Mesenchymal stem cell (in vitro differentiated cells and primary cell): ENCODE data around the gene ELFN2.

Source experiments
- DNase-seq: peaks from one replicate; pipeline ENCODE4 v3.0.0-alpha.2; 2013
- H2AFZ ChIP-seq: one replicate; pipeline ENCODE4 v1.6.1; 2013; ENCODE audit warnings: low read depth, mild to moderate bottlenecking, control low read depth, inconsistent platforms, low read length, moderate library complexity
- H2AK5ac ChIP-seq: 2 replicates; pipeline ENCODE4 v1.6.1; 2013; ENCODE audit warnings: low read length, moderate library complexity, mild to moderate bottlenecking, inconsistent platforms; ENCODE audit not compliant: severe bottlenecking
- H2BK120ac ChIP-seq: one replicate; pipeline ENCODE4 v1.6.1; 2013; ENCODE audit warnings: low read depth, mild to moderate bottlenecking, inconsistent platforms, low read length, moderate library complexity
- H2BK12ac ChIP-seq, 2 experiments: one replicate each; pipeline ENCODE4 v1.6.1; 2013; ENCODE audit warnings: inconsistent platforms in 2 of 2, low read length in 2 of 2, mild to moderate bottlenecking in 2 of 2, moderate library complexity in 2 of 2, control low read depth in 1 of 2
- H2BK15ac ChIP-seq: one replicate; pipeline ENCODE4 v1.6.1; 2013; ENCODE audit warnings: mild to moderate bottlenecking, low read depth, inconsistent platforms; ENCODE audit not compliant: poor library complexity, severe bottlenecking
- H2BK5ac ChIP-seq: 2 replicates; pipeline ENCODE4 v1.6.1; 2013; ENCODE audit warnings: low read depth, mild to moderate bottlenecking, low read length, control low read depth, inconsistent platforms; ENCODE audit not compliant: poor library complexity, severe bottlenecking
- H3K14ac ChIP-seq, 2 experiments: one replicate each; pipeline ENCODE4 v1.6.1; 2013; ENCODE audit warnings: inconsistent platforms in 2 of 2, low read length in 2 of 2, control low read depth in 1 of 2, mild to moderate bottlenecking in 1 of 2, moderate library complexity in 1 of 2
- H3K18ac ChIP-seq, 2 experiments: one replicate each; pipeline ENCODE4 v1.6.1; 2013; ENCODE audit warnings: inconsistent platforms in 2 of 2, low read length in 2 of 2, control low read depth in 1 of 2, low read depth in 1 of 2, mild to moderate bottlenecking in 1 of 2
- H3K23ac ChIP-seq, 2 experiments: one replicate each; pipeline ENCODE4 v1.6.1; 2013; ENCODE audit warnings: inconsistent platforms in 2 of 2, low read length in 2 of 2, mild to moderate bottlenecking in 2 of 2, moderate library complexity in 2 of 2, control low read depth in 1 of 2
- H3K27ac ChIP-seq: 2 replicates; pipeline ENCODE4 v1.5.1; 2013; ENCODE audit warnings: mild to moderate bottlenecking, moderate library complexity, low read length, control low read depth, inconsistent platforms; ENCODE audit not compliant: poor library complexity, severe bottlenecking
- H3K27me3 ChIP-seq, 2 experiments: 2 replicates each; pipeline versions ENCODE4 v1.6.1 to v1.7.0; 2013; ENCODE audit warnings: low read length in 2 of 2, mild to moderate bottlenecking in 2 of 2, moderate library complexity in 2 of 2, control low read depth in 1 of 2, inconsistent platforms in 1 of 2; ENCODE audit not compliant: control insufficient read depth in 1 of 2, insufficient read depth in 1 of 2
- H3K36me3 ChIP-seq, 2 experiments: 2 replicates each; pipeline versions ENCODE4 v1.6.1 to v1.7.0; 2013; ENCODE audit warnings: low read length in 2 of 2, control low read depth in 1 of 2, inconsistent platforms in 1 of 2, low read depth in 1 of 2, mild to moderate bottlenecking in 1 of 2; ENCODE audit not compliant: insufficient read depth in 2 of 2, control insufficient read depth in 1 of 2
- H3K4ac ChIP-seq, 2 experiments: one replicate each; pipeline ENCODE4 v1.6.1; 2013; ENCODE audit warnings: inconsistent platforms in 2 of 2, low read length in 2 of 2, mild to moderate bottlenecking in 2 of 2, moderate library complexity in 2 of 2, control low read depth in 1 of 2, low read depth in 1 of 2
- H3K4me1 ChIP-seq: 2 replicates; pipeline ENCODE4 v1.6.1; 2013; ENCODE audit warnings: low read depth, low read length, control low read depth; ENCODE audit not compliant: control insufficient read depth, insufficient read depth
- H3K4me2 ChIP-seq: 2 replicates; pipeline ENCODE4 v1.6.1; 2013; ENCODE audit warnings: low read length, mild to moderate bottlenecking, inconsistent platforms; ENCODE audit not compliant: poor library complexity, severe bottlenecking
- H3K4me3 ChIP-seq, 2 experiments: 2 replicates each; pipeline versions ENCODE4 v1.5.1 to v1.7.0; 2013; ENCODE audit warnings: low read length in 2 of 2, mild to moderate bottlenecking in 2 of 2, control low read depth in 1 of 2, low read depth in 1 of 2; ENCODE audit not compliant: insufficient read depth in 1 of 2
- H3K79me1 ChIP-seq: replicated peaks from 2 replicates; pipeline ENCODE4 v1.6.1; 2013; ENCODE audit warnings: mild to moderate bottlenecking, control low read depth, low read length, inconsistent platforms; ENCODE audit not compliant: poor library complexity, severe bottlenecking
- H3K9ac ChIP-seq: 2 replicates; pipeline ENCODE4 v1.7.0; 2013; ENCODE audit warnings: mild to moderate bottlenecking, low read length, moderate library complexity
- H3K9me3 ChIP-seq: 2 replicates; pipeline ENCODE4 v1.7.0; 2013; ENCODE audit warnings: mild to moderate bottlenecking, low read length; ENCODE audit not compliant: control insufficient read depth
- H4K8ac ChIP-seq: one replicate; pipeline ENCODE4 v1.6.1; 2013; ENCODE audit warnings: inconsistent platforms, mild to moderate bottlenecking, low read length, moderate library complexity
- H4K91ac ChIP-seq: one replicate; pipeline ENCODE4 v1.6.1; 2013; ENCODE audit warnings: mild to moderate bottlenecking, low read length, inconsistent platforms
- WGBS: methylation state at CpG from one replicate; pipeline ENCODE4 v1.1.7; 2013; ENCODE audit warnings: mixed read lengths; 5-methylcytosine and 5-hydroxymethylcytosine counted together

Gene ELFN2

GRCh38 chr22:37454857-37455686 lies 27.8 kb upstream of the ELFN2 start:
- Histone ChIP-seq H3K14ac (peak overlapping the region in 1 of 2 experiments; percentile 74), H3K4me1 (peaks cover 27% of the 10 kb centered on the region), H3K9ac (no peak overlapping the region), H3K36me3 (no peaks in the 10 kb centered on the region), H3K27me3 (peaks cover 0 to 68% of the 10 kb centered on the region in 2 experiments), H3K23ac (peak overlapping the region in 1 of 2 experiments; percentile 77), H4K8ac (peak overlapping the region; percentile 4), H2BK12ac (peak overlapping the region; percentile 97 to 98), H3K79me1 (no peaks in the 10 kb centered on the region), H2BK120ac (peak overlapping the region; percentile 22), H4K91ac (peak overlapping the region; percentile 45), H3K18ac (peak overlapping the region; percentile 25 to 99), H2AFZ (no peak overlapping the region), H3K27ac (peak overlapping the region; percentile 96), H2AK5ac (peak overlapping the region; percentile 31), H3K4me2 (peak overlapping the region; percentile 53), H2BK15ac (no peak overlapping the region), H3K4me3 (no peak overlapping the region), H3K9me3 (no peaks in the 10 kb centered on the region), H3K4ac (peak overlapping the region; percentile 27 to 98), H2BK5ac (peak overlapping the region; percentile 71)
- DNase-seq = peak; percentile 96
- 6% methylated on average over 19 of the region's 21 CpGs for WGBS

GRCh38 chr22:37453696-37454095 lies 26.4 kb upstream of the ELFN2 start:
- H4K91ac ChIP-seq = peak overlapping the region; percentile 30
- H3K9ac ChIP-seq = no peak overlapping the region
- H3K4ac ChIP-seq = peak overlapping the region; percentile 85 to 93
- no peaks in the 10 kb centered on the region for H3K9me3 ChIP-seq
- H2BK120ac ChIP-seq = peak overlapping the region; percentile 75
- H3K23ac ChIP-seq = no peak overlapping the region
- H3K36me3 ChIP-seq = no peaks in the 10 kb centered on the region
- H3K18ac ChIP-seq = peak overlapping the region; percentile 68 to 92
- H2BK5ac ChIP-seq = no peak overlapping the region
- H4K8ac ChIP-seq = no peak overlapping the region
- H3K27me3 ChIP-seq = peaks cover 0 to 74% of the 10 kb centered on the region in 2 experiments
- peak overlapping the region; percentile 85 for H2AK5ac ChIP-seq
- no peak for DNase-seq
- H3K14ac ChIP-seq = no peak overlapping the region
- peaks cover 39% of the 10 kb centered on the region for H3K4me1 ChIP-seq
- H2BK15ac ChIP-seq = peak overlapping the region; percentile 39
- H3K27ac ChIP-seq = no peak overlapping the region
- H3K4me2 ChIP-seq = no peak overlapping the region
- no peak overlapping the region for H3K4me3 ChIP-seq
- no peak overlapping the region for H2AFZ ChIP-seq
- H3K79me1 ChIP-seq = no peaks in the 10 kb centered on the region
- WGBS = 98% methylated on average over 7 of the region's 7 CpGs
- peak overlapping the region; percentile 46 to 88 for H2BK12ac ChIP-seq

GRCh38 chr22:37451218-37451617 lies 23.9 kb upstream of the ELFN2 start:
- Histone ChIP-seq H3K18ac (no peak overlapping the region), H2BK15ac (no peak overlapping the region), H3K79me1 (no peaks in the 10 kb centered on the region), H4K8ac (no peak overlapping the region), H3K4me3 (no peak overlapping the region), H2BK120ac (no peak overlapping the region), H3K36me3 (no peaks in the 10 kb centered on the region), H3K4ac (no peak overlapping the region), H3K4me2 (no peak overlapping the region), H3K14ac (no peak overlapping the region), H3K27ac (no peak overlapping the region), H3K23ac (no peak overlapping the region), H2AK5ac (no peak overlapping the region), H2AFZ (no peak overlapping the region), H3K9me3 (no peaks in the 10 kb centered on the region), H2BK5ac (no peak overlapping the region), H4K91ac (no peak overlapping the region), H3K9ac (no peak overlapping the region), H3K4me1 (peaks cover 38% of the 10 kb centered on the region), H2BK12ac (no peak overlapping the region), H3K27me3 (peaks cover 0 to 69% of the 10 kb centered on the region in 2 experiments)
- no peak for DNase-seq
- WGBS = no CpG with 5 or more reads among the region's 1 CpG

GRCh38 chr22:37449331-37450001 lies 22.2 kb upstream of the ELFN2 start:
- Histone ChIP-seq H2BK5ac (no peak overlapping the region), H2AFZ (no peak overlapping the region), H4K8ac (peak overlapping the region; percentile 22), H3K36me3 (no peaks in the 10 kb centered on the region), H3K4me2 (no peak overlapping the region), H3K14ac (peak overlapping the region in 1 of 2 experiments; percentile 93), H2BK120ac (no peak overlapping the region), H3K27ac (no peak overlapping the region), H3K23ac (no peak overlapping the region), H3K4ac (peak overlapping the region in 1 of 2 experiments; percentile 64), H3K27me3 (peaks cover 0 to 70% of the 10 kb centered on the region in 2 experiments), H3K4me3 (no peak overlapping the region), H3K9ac (no peak overlapping the region), H3K9me3 (no peaks in the 10 kb centered on the region), H2BK12ac (peak overlapping the region in 1 of 2 experiments; percentile 58), H3K18ac (peak overlapping the region in 1 of 2 experiments; percentile 55), H3K79me1 (no peaks in the 10 kb centered on the region), H2BK15ac (no peak overlapping the region), H3K4me1 (peaks cover 26% of the 10 kb centered on the region), H2AK5ac (peak overlapping the region; percentile 32), H4K91ac (no peak overlapping the region)
- WGBS = 72% methylated on average over 13 of the region's 15 CpGs
- DNase-seq = no peak
